Activated CD8-positive, alpha-beta memory T cell treated with anti-CD3 and anti-CD28 coated beads for 24 hours (primary cell): ENCODE data around the gene RNF103.
"Not testable (repeated sequence)": the region's sequence is repeated elsewhere in the genome, so short reads cannot be mapped to it uniquely, and the experiment has no call there.

Experiments used
- DNase-seq: peaks from one replicate; pipeline ENCODE4 v3.0.0-alpha.2; 2020

The RNF103 gene

DNA sequence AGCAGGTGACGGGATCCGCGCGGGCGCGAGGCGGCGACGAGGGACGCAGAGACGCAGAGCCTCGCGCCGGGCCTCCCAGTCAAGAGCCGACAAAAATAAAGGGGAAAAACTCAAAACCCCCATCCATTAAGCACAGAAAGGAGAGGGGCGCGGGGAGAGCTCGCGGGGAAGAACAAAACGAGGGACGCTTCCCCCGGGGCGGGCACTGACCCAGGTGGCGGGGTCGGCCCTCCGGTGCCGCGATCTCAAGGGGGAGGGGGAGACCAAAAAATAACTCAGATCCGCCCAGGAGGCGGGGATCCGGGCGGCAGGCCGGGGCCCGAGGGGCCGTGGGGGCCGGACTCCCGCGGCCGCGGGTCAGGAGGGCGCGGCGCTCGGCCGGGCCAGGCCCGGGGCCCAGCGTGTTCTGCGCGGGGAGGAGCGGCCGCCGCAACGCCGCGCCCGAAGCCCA, 597 bp downstream of the RNF103 start:
- DNase-seq, result peak; percentile 84

GRCh38 chr2:86622519-86623042, 1.1 kb downstream of the RNF103 start:
- DNase-seq, result no peak

GRCh38 chr2:86621280-86621943, 2.3 kb downstream of the RNF103 start:
- no peak for DNase-seq

GRCh38 chr2:86617738-86618137, 5.9 kb downstream of the RNF103 start:
- no peak for DNase-seq

DNA sequence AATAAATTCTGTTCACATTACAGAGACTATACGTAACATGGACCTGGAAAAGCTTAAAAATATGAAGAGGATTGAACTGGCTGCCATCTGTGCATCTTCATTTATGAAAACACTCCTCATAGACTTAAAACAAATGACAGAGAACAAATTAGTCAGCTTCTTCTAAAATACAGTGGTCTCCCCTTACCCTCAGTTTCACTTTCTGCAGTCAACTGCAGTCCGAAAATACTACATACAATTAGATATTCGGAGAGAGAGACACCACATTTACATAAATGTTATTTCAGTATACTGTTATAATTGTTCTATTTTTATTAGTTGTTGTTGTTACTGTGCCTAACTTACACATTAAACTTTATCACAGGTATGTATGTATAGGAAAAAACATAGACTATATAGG, 6.5 kb downstream of the RNF103 start:
- DNase-seq, result no peak

DNA sequence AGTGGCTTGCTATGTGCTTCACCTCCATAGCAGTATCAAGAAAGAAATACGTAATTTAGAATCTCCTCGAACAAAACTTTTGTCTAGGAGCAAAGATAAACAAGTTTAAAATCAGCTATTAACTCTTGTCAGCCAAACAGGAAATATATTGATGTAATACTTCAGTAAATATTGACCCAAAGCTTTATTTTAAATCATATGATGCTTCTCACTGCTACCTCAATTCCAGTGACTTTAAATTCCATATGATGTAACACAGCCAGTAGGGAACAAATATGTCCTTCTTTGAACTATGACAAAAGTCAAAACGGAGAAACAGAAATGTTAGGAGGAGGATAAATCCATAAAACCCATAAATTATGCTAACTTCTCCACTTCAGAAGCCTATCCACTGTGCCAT, 7.2 kb downstream of the RNF103 start:
- DNase-seq, result no peak

DNA sequence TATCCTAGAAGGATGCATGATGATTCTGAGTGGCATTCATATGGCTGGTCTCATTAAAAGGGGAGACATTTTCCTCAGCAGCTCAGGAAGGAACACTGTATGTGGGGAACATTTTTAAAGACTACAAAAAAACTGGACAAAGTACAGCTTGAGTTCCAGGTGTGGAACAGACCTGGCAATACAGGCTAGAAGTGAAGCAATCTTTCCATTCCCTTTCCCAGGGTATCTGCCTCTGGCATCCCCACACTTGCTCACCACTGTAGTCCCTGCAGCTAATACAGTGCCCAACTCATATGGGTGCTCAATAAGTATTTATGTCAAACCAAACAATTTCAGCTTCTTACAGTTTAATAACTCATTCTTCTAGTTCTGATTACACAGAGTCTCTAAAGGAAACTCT, 8.1 kb downstream of the RNF103 start:
- DNase-seq, result no peak

- DNase-seq, result no peak
Observed at GRCh38 chr2:86613515-86613914, 10.2 kb downstream of the RNF103 start.

GRCh38 chr2:86610871-86611270, 12.8 kb downstream of the RNF103 start:
- DNase-seq, result no peak

- DNase-seq, result no peak
Observed at GRCh38 chr2:86608832-86609410, 14.7 kb downstream of the RNF103 start.

- no peak for DNase-seq
Observed at GRCh38 chr2:86603905-86604304, 19.8 kb downstream of the RNF103 start.

DNA sequence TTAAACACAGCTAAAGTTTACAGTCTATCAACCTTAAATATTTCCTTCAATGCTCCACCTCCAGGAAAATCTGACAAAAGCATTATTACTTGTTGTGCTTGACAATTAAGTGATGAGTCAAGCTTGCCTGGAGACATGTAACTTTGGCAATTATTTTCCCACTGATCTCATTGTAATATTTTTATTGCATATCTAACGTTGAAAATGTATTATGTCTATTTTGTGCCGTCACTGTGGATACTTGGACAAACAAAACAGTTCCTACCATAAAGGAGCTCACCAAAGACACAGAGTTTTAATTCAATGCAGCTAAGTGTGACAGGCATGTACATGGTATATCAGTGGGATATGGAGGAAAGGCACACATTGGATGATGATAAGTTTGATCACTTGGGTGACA, 24.7 kb downstream of the RNF103 start:
- DNase-seq, result no peak

- no peak for DNase-seq
Observed at GRCh38 chr2:86596118-86596517, 27.5 kb downstream of the RNF103 start.

- DNase-seq, result no peak
Observed at GRCh38 chr2:86593266-86593665, 30.4 kb downstream of the RNF103 start.

- no peak for DNase-seq
Observed at GRCh38 chr2:86592547-86593230, 31.0 kb downstream of the RNF103 start.

DNA sequence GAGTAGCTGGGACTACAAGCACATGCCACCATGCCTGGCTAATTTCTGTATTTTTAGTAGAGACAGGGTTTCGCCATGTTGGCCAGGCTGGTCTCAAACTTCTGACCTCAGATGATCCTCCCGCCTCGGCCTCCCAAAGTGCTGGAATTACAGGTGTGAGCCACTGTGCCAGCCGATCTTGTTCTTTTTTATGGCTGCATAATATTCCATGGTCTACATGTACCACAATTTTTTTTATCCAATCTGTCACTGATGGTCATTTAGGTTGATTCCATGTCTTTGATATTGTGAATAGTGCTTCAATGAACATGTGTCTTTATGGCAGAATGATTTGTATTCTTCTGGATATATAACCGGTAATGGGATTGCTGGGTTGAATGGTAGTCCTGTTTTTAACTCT, 34.0 kb downstream of the RNF103 start:
- not testable (repeated sequence) for DNase-seq

GRCh38 chr2:86584151-86584913, 39.3 kb downstream of the RNF103 start:
- DNase-seq, result no peak

- no peak for DNase-seq
Observed at GRCh38 chr2:86580560-86580959, 43.1 kb downstream of the RNF103 start.

DNA sequence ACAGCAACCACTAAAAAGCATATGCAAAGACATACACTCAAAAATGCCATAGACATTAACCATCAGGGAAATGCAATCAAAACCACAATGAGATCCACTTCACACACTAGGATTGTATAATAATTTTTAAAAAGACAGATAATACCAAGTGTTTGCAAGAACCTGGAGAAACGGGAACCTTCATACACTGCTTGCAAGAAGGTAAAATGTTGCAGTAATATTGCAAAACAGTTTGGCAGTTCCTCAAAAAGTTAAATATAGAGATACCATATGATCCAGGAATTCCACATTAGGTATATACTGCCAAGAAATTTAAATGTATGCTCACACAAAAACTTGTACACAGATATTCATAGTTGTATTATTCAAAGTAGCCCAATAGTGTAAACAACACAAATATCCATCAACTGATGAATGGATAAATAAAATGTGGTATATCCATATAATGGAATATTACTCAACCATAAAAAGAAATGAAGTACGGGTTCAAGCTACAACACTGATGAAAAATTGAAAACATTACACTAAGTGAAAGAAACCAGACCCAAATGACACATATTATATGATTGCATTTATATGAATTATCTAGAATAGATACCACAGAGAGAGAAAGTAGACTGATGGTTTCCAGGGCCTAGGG, 45.7 kb downstream of the RNF103 start:
- no peak for DNase-seq

GRCh38 chr2:86570059-86570458, 53.6 kb downstream of the RNF103 start:
- no peak for DNase-seq

GRCh38 chr2:86566821-86567190, 56.9 kb downstream of the RNF103 start:
- DNase-seq, result no peak

DNA sequence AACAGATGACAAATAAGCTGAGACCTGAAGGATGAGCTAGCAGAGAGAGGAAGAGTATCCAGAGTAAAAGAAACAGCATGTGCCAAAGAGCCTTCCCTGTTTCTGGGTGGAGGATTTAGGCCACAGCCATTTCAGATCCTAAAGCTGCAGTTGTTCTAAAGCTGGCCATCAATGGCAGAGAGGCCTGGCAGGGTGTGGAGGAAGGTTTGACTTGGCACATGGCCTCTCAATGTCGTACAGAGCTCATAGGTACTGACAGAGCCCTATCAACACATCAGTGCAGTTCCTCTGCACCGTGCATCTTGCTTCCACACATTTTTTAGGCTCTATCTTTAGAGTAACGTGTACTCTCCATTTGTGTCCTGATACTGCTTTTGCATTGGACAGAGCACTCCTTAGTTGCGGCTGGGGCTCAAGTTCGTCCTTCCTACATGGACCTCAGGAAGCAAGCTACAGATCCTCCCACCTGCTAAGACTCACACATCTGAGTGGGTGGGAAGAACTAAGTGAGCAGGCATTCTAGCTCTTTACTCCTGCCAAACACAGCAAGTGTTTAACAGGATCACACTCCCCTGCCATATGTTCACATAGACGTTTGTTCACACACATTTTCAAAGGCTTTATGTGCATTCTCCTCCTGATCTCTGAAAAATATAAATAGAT, 57.4 kb downstream of the RNF103 start:
- DNase-seq, result no peak
